CD14-positive monocyte (primary cell): Measurements from ENCODE around the gene FAM13A. TPM values are rescaled to one million over a fixed set of nuclear protein-coding genes. Genes with fewer than 3 reads are reported as not detected.
A peak's percentile ranks its signal among the peaks of the same experiment; 100 is the strongest.

Experiments
- DNase-seq, 3 donors: peaks; one replicate each; pipeline ENCODE4 v3.0.0-alpha.2; 2011 to 2022
- H2AFZ ChIP-seq: 2 replicates; pipeline ENCODE4 v1.6.0; 2012; ENCODE audit warnings: mild to moderate bottlenecking, low read depth, low read length, inconsistent platforms; ENCODE audit not compliant: insufficient read depth, poor library complexity, severe bottlenecking
- H3K27ac ChIP-seq, 2 donors: 1 replicate in 1 of 2; 2 replicates in 1 of 2; pipeline ENCODE4 v1.5.1; 2012 to 2013; ENCODE audit warnings: low read length in 2 of 2, control low read depth in 1 of 2, inconsistent platforms in 1 of 2, low read depth in 1 of 2, mild to moderate bottlenecking in 1 of 2
- H3K27me3 ChIP-seq, 2 donors: one replicate each; pipeline versions ENCODE4 v1.6.0 to v1.6.1; 2011 to 2013; ENCODE audit warnings: low read length in 2 of 2; ENCODE audit not compliant: control insufficient read depth in 2 of 2, insufficient read depth in 2 of 2
- H3K36me3 ChIP-seq, 2 donors: replicated peaks in 1 of 2; 1 replicate in 1 of 2; 2 replicates in 1 of 2; pipeline versions ENCODE4 v1.5.1 to v1.6.1; 2012 to 2013; ENCODE audit warnings: low read length in 2 of 2, control low read depth in 1 of 2, inconsistent platforms in 1 of 2, mild to moderate bottlenecking in 1 of 2; ENCODE audit not compliant: insufficient read depth in 2 of 2, control insufficient read depth in 1 of 2
- H3K4me1 ChIP-seq, 2 donors: 1 replicate in 1 of 2; 2 replicates in 1 of 2; pipeline versions ENCODE4 v1.5.1 to v1.6.1; 2012 to 2013; ENCODE audit warnings: low read length in 2 of 2, control low read depth in 1 of 2, inconsistent platforms in 1 of 2, mild to moderate bottlenecking in 1 of 2, moderate library complexity in 1 of 2; ENCODE audit not compliant: insufficient read depth in 2 of 2, control insufficient read depth in 1 of 2
- H3K4me2 ChIP-seq: replicated peaks from 2 replicates; pipeline ENCODE3; 2012; ENCODE audit warnings: low read length, moderate library complexity, mild to moderate bottlenecking; ENCODE audit not compliant: poor library complexity, severe bottlenecking; ENCODE audit errors: extremely low read depth
- H3K4me3 ChIP-seq, 3 experiments: fragments of 200-600 bp in 1 of 3; sonication (generic) in 1 of 3; replicated peaks in 1 of 3; 1 replicate in 2 of 3; 2 replicates in 1 of 3; pipeline ENCODE4 v1.5.1; 2011 to 2013; ENCODE audit warnings: low read length in 3 of 3, mild to moderate bottlenecking in 3 of 3, control low read depth in 2 of 3, low read depth in 2 of 3, inconsistent platforms in 1 of 3, moderate library complexity in 1 of 3
- H3K79me2 ChIP-seq: 2 replicates; pipeline ENCODE4 v1.6.0; 2012; ENCODE audit warnings: mild to moderate bottlenecking, control low read depth, inconsistent platforms, low read length, moderate library complexity; ENCODE audit not compliant: insufficient read depth
- H3K9ac ChIP-seq: 2 replicates; pipeline ENCODE4 v1.6.0; 2017; ENCODE audit warnings: low read length, mild to moderate bottlenecking; ENCODE audit not compliant: insufficient read depth, poor library complexity, severe bottlenecking
- H3K9me3 ChIP-seq, 2 donors: replicated peaks in 1 of 2; 1 replicate in 1 of 2; 2 replicates in 1 of 2; pipeline versions ENCODE4 v1.5.1 to v1.6.1; 2012 to 2013; ENCODE audit warnings: low read length in 2 of 2, control low read depth in 1 of 2; ENCODE audit not compliant: control insufficient read depth in 1 of 2, insufficient read depth in 1 of 2
- H4K20me1 ChIP-seq: 2 replicates; pipeline ENCODE4 v1.6.0; 2012; ENCODE audit warnings: mild to moderate bottlenecking, low read length, control low read depth, moderate library complexity; ENCODE audit not compliant: insufficient read depth
- H3K27ac Mint-ChIP-seq, 7 donors: one replicate each; pipeline ENCODE4 v1.8.0; 2020; ENCODE audit warnings: mild to moderate bottlenecking in 7 of 7, mixed read lengths in 7 of 7, moderate library complexity in 6 of 7, inconsistent platforms in 2 of 7
- H3K27me3 Mint-ChIP-seq, 3 donors: one replicate each; pipeline ENCODE4 v1.8.0; 2021 to 2022; ENCODE audit warnings: low read depth in 3 of 3, mild to moderate bottlenecking in 3 of 3, mixed read lengths in 3 of 3, moderate library complexity in 3 of 3, inconsistent platforms in 1 of 3
- H3K36me3 Mint-ChIP-seq, 2 donors: one replicate each; pipeline ENCODE4 v1.8.0; 2020; ENCODE audit warnings: mixed read lengths in 2 of 2, inconsistent platforms in 1 of 2, mild to moderate bottlenecking in 1 of 2
- H3K4me1 Mint-ChIP-seq: one replicate; pipeline ENCODE4 v1.8.0; 2020; ENCODE audit warnings: mild to moderate bottlenecking, mixed read lengths
- H3K4me3 Mint-ChIP-seq, 2 donors: one replicate each; pipeline ENCODE4 v1.8.0; 2020; ENCODE audit warnings: mild to moderate bottlenecking in 2 of 2, mixed read lengths in 2 of 2, moderate library complexity in 1 of 2
- H3K9me3 Mint-ChIP-seq, 7 donors: one replicate each; pipeline ENCODE4 v1.8.0; 2020 to 2022; ENCODE audit warnings: mixed read lengths in 7 of 7, mild to moderate bottlenecking in 6 of 7, moderate library complexity in 6 of 7, inconsistent platforms in 2 of 7
- CTCF ChIP-seq: fragments of 200-600 bp; IDR thresholded peaks from one replicate; pipeline ENCODE4 v1.8.0; 2022; ENCODE audit warnings: antibody characterized with exemption, mild to moderate bottlenecking
- WGBS: methylation state at CpG from one replicate; pipeline ENCODE4 v1.1.5; 2013; ENCODE audit warnings: missing lambda C conversion rate; ENCODE audit not compliant: insufficient coverage; 5-methylcytosine and 5-hydroxymethylcytosine counted together
- intact Hi-C, 2 donors: fragments of 100-400 bp; cut with micrococcal nuclease; formaldehyde crosslinking; loops; one replicate each; pipeline versions ENCODE4 v1.15.0 to v1.15.1; 2023
- polyA plus RNA-seq, 3 donors: library from polyadenylated mRNA; depleted of rRNA in 1 of 3; unstranded in 2 of 3; stranded (reverse) in 1 of 3; fragments of 300-500 nt in 2 of 3; fragments of >200 nt in 1 of 3; fragmentation: Illumina TruSeq in 2 of 3; gene quantifications; 1 replicate in 2 of 3; 2 replicates in 1 of 3; pipeline ENCODE4 v1.2.3, GENCODE V29; 2012 to 2021

The FAM13A gene
- polyA plus RNA-seq, 3 donors, result 5.3 to 20.0 (median 6.5) TPM

DNA sequence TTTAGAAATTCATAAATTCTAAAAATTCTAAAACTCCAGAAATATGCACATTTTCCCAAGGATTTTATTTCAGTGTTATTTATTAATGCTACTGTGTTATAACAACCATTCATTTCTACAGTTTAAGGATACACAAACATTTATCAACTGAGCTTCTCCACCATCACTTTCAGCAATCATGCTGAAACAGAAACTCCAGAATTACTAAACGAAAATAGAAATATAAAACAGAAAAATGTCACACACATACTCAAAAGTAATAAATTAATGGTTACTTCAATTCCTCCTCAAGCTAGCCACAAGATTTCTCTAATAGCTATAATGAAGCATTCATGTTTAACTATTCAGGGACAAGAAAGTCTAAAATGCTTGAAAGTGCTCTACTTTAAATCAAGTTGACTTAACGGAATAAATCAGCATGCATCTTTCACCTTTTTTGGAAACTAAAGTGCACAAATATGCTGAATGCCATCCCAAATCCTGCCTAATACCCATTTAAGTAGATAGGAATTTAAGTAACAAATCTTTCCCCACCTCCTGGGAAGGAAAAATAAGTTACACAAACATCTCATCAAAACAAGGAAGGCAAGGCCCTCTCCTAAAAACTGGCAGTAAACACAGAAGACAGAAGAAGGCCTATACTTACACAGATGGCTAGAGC is 563 bp downstream of the FAM13A start:
- H3K4me3 Mint-ChIP-seq, result peak overlapping the region; percentile 73 to 90
- H3K27ac Mint-ChIP-seq, result peak overlapping the region in 4 of 7 donors; percentile 26 to 75 (median 66)
- peak overlapping the region in 1 of 2 donors; percentile 69 for H3K27ac ChIP-seq

More for the DNA sequence above, 563 bp downstream of the FAM13A start:
- Mint-ChIP-seq H3K27me3 (peaks cover 0 to 1% (median 0%) of the 10 kb centered on the region in 3 donors), H3K36me3 (no peaks in the 10 kb centered on the region), H3K9me3 (peaks cover 0 to 13% (median 5%) of the 10 kb centered on the region in 7 donors), H3K4me1 (peaks cover 25% of the 10 kb centered on the region)
- Histone ChIP-seq H3K4me1 (peaks cover 7 to 12% of the 10 kb centered on the region in 2 donors), H3K4me2 (peak overlapping the region; percentile 59), H3K79me2 (no peaks in the 10 kb centered on the region), H2AFZ (peak overlapping the region; percentile 73), H3K9me3 (no peaks in the 10 kb centered on the region), H3K27me3 (no peaks in the 10 kb centered on the region), H3K9ac (peak overlapping the region; percentile 38), H3K4me3 (peak overlapping the region in 1 of 3 experiments; percentile 71), H4K20me1 (no peaks in the 10 kb centered on the region), H3K36me3 (no peaks in the 10 kb centered on the region)
- intact Hi-C loops, result no loop called here
- no CpG with 5 or more reads among the region's 2 CpGs for WGBS
- no peak for DNase-seq
- TF ChIP-seq CTCF, result no peak
